Globus pallidus (tissue), 1 donor: ENCODE results near the gene ATP6AP2.
A peak's percentile ranks its signal among the peaks of the same experiment; 100 is the strongest.
"Not testable (repeated sequence)": the region's sequence is repeated elsewhere in the genome, so short reads cannot be mapped to it uniquely, and the experiment has no call there.

Experiments
- DNase-seq: peaks from one replicate; pipeline ENCODE4 v3.0.0-alpha.2; 2015; ENCODE audit warnings: low spot score

The ATP6AP2 gene

GRCh38 chrX:40576291-40576690, 4.5 kb upstream of the ATP6AP2 start:
- no peak for DNase-seq

- no peak for DNase-seq
Observed at GRCh38 chrX:40578039-40578695, 2.6 kb upstream of the ATP6AP2 start.

GRCh38 chrX:40579141-40579540, 1.6 kb upstream of the ATP6AP2 start:
- DNase-seq, result no peak

GRCh38 chrX:40579900-40580536, 752 bp upstream of the ATP6AP2 start:
- no peak for DNase-seq

GRCh38 chrX:40581336-40581920, 658 bp downstream of the ATP6AP2 start:
- no peak for DNase-seq

- not testable (repeated sequence) for DNase-seq
Observed at GRCh38 chrX:40582178-40582577, 1.4 kb downstream of the ATP6AP2 start.

GRCh38 chrX:40582811-40583210, 2.0 kb downstream of the ATP6AP2 start:
- no peak for DNase-seq

- DNase-seq, result not testable (repeated sequence)
Observed at GRCh38 chrX:40587623-40588022, 6.9 kb downstream of the ATP6AP2 start.

GRCh38 chrX:40589616-40590321, 9.0 kb downstream of the ATP6AP2 start:
- not testable (repeated sequence) for DNase-seq

GRCh38 chrX:40603446-40603845, 22.7 kb downstream of the ATP6AP2 start:
- DNase-seq, result no peak

GRCh38 chrX:40607381-40607780, 26.6 kb downstream of the ATP6AP2 start:
- DNase-seq, result no peak

GRCh38 chrX:40612511-40612910, 31.7 kb downstream of the ATP6AP2 start:
- no peak for DNase-seq

- DNase-seq, result no peak
Observed at GRCh38 chrX:40615976-40616375, 35.2 kb downstream of the ATP6AP2 start.

GRCh38 chrX:40617566-40617965, 36.8 kb downstream of the ATP6AP2 start:
- DNase-seq, result no peak

GRCh38 chrX:40622479-40623138, 41.8 kb downstream of the ATP6AP2 start:
- DNase-seq, result no peak

GRCh38 chrX:40623139-40623536, 42.4 kb downstream of the ATP6AP2 start, which contains the start of gene MPC1L:
Gene MPC1L, plus strand, starts transcription at chrX:40623428. Its CDS starts 138 bp downstream, at chrX:40623566.
- no peak for DNase-seq

- DNase-seq, result no peak
Observed at GRCh38 chrX:40623665-40624064, 42.9 kb downstream of the ATP6AP2 start.

GRCh38 chrX:40625294-40625693, 44.5 kb downstream of the ATP6AP2 start:
- DNase-seq, result no peak

- no peak for DNase-seq
Observed at GRCh38 chrX:40628506-40628905, 47.7 kb downstream of the ATP6AP2 start.

- DNase-seq, result no peak
Observed at GRCh38 chrX:40632199-40632598, 51.4 kb downstream of the ATP6AP2 start.

- no peak for DNase-seq
Observed at GRCh38 chrX:40637687-40638086, 56.9 kb downstream of the ATP6AP2 start.

- DNase-seq, result peak; percentile 31
Observed at GRCh38 chrX:40644176-40644575, 63.4 kb downstream of the ATP6AP2 start.
